GM21619 (cell line): Measurements from ENCODE around the gene NEUROG2.
"Not testable (repeated sequence)": the region's sequence is repeated elsewhere in the genome, so short reads cannot be mapped to it uniquely, and the experiment has no call there.

Source experiments
- ATAC-seq: cut with Tn5 transposase; IDR thresholded peaks from one replicate; pipeline ENCODE4 v1.9.1; 2021; ENCODE audit not compliant: unreplicated experiment

The NEUROG2 gene

GRCh38 chr4:112492321-112492720 is 23.7 kb downstream of the NEUROG2 start:
- no peak for ATAC-seq

- not testable (repeated sequence) for ATAC-seq
Observed at GRCh38 chr4:112490808-112491207, 25.2 kb downstream of the NEUROG2 start.

GRCh38 chr4:112485930-112486329 is 30.1 kb downstream of the NEUROG2 start:
- ATAC-seq, result no peak

GRCh38 chr4:112473985-112474384 is 42.0 kb downstream of the NEUROG2 start:
- no peak for ATAC-seq

- no peak for ATAC-seq
Observed at GRCh38 chr4:112472318-112472717, 43.7 kb downstream of the NEUROG2 start.
